NCI-H526 treated with DMSO at 0.1 percent for 48 hours (cell line): Measurements from ENCODE around the gene SOX1.

Experiments used
- DNase-seq: peaks from one replicate; lab custom pipeline; 2025; lab: John Stamatoyannopoulos, UW

Gene SOX1

GRCh38 chr13:112058941-112059340 is 8.0 kb upstream of the SOX1 start:
- no peak for DNase-seq

DNA sequence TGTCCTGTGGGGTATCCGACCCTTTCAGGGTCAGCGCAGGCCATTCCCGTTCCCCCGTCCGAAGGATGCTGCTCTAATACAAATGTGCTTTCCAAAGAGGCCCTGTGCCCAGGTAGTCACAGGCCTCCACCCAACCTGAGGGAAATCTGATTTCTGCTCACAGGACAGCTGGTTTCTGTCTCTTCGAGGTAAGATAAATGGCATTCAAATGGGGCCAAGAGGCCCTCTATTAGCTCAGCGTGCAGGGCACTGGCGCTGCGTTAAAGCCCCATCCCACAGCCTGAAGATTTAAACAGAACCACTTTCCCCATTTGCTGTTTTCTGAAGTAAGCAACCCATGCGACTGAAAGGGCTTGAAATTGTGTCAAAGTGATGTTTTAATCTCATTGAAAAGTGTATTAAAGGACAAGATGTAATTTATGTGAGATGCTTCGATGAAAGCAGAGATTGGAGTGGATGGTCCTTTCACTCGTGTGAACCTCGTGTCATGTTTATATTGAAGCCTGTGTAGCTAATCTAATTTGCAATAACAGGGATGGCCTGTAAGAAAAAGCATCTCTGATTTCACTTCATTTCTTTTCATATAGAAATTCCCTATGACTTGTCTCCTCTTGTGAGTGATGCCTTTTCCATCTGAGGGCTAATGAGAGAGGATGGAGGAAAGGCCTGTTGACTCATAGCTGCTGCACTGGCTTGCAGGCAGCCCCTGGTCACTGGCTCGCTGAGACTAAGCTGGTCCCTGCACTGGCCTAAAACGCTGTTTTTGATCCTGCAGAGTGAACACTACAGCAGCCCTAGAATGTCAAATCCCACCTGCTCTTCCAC is 7.3 kb upstream of the SOX1 start:
- no peak for DNase-seq

GRCh38 chr13:112060282-112060830 is 6.6 kb upstream of the SOX1 start:
- DNase-seq: no peak

DNA sequence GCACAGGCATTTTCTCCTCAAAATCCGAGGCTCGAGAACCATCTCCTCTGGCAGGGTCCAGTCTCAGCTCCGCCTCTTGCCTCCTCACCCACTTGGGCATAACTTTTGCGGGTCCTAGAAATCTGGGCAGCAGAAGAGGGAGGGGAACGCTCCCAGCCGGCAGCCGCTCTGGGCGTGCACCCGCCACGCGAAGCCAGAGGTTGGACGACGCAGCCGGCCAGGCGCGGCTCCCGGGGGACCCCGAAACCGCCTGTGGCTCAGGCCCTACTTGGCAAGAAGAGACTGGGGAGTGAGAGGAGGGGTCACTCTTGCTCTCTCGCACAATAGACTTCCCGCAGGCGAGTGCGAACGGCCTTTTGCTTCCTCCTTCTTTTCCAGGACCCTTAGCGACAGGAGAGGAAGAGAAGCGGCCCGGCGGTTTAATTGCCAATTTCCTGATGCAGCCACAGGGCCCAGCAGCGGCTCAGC is 6.0 kb upstream of the SOX1 start:
- no peak for DNase-seq

DNA sequence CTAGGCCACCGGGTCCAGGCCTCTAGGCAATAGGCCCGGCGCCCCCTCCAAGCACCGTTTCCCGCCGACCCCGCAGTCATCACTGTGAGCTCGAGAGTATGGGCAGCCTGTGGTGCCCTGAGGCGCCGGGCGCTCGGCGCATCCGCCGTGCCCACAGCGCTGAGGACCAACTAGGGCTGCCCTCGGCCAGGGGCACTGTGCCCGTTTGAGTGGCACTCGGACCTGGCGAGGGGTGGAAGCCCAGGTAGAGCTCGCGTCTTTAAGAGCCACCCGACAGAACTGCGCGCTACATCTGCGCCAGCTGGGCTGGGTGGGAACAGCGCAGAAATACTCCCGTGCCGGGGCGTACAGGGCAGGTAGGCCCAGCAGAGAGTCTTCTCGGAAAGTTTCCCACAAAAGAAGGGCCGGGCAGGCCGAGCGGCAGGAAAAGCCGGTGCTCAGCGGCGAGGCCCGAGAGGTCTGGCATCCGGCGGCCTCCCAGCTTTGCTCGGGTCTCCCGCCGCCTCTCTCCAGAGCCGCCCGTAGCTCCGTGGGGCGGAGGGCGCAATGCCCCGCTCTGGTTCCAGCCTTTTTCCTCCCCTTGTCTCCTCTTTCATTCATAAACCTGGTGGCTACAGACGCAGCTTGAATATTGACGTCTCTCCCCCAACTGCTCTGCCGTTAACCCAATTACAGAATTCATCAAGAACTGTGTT is 5.4 kb upstream of the SOX1 start:
- DNase-seq: no peak

DNA sequence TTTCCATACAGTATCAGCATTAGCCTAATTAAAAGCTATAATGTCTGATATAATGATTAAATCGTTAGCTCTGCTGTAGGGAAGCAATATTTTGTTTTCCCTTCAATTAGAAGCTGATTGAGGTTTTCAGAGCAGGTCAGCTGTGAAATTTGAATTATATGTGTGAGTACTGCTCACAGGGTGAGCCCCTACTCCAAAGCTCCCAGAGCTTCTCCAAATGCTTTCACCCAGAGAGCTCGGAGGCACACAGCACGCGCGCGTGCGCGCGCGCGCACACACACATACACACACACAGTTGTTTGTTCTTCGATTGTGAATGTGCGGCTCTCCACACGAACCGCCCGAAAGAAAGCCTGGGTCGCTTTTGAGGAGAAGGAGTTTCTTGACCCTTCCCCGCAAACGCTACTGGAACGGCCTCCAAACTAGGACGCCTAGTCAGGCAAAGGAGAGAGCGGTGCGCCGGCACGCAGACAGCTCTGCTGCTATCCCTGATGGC is 4.8 kb upstream of the SOX1 start:
- no peak for DNase-seq

GRCh38 chr13:112062571-112063570 is 4.1 kb upstream of the SOX1 start:
- DNase-seq: no peak

DNA sequence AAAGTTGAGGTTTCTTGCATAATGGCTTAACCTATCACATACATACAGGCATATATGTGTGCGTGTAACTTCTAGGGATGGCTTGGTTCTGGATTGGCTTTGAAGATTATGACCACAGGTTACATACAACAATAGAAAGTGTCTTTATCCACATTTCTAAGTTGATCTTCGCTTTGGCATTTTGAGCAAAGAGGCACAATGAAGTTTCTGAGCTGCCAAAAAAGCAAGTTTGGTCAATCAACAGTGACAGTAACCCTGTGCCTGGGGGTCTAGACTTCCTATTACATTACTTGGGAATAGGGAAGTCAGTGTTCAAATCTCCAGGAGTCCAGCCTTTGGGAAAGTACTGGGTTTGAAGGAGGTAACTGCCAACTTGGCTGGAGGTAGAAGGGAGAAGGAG is 3.1 kb upstream of the SOX1 start:
- DNase-seq: no peak

DNA sequence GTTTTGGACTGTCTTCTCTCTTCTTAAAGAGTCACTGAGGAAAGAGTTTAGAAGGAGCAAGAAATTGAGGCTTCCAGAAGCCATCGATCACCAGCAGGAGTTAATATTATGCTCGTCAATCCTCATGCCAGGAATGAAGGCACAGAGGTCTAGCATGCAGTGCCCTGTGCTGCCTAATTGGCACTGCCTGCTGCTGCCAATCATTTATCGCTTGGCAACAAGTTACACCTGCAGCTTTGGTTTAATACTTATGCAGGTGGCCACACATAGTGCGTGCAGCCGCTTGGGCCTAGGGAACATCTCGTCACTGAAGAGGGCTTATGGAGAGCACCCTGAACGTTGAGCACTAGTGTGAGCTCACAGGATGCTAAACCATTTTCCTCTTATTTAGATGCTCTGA is 2.7 kb upstream of the SOX1 start:
- DNase-seq: no peak

DNA sequence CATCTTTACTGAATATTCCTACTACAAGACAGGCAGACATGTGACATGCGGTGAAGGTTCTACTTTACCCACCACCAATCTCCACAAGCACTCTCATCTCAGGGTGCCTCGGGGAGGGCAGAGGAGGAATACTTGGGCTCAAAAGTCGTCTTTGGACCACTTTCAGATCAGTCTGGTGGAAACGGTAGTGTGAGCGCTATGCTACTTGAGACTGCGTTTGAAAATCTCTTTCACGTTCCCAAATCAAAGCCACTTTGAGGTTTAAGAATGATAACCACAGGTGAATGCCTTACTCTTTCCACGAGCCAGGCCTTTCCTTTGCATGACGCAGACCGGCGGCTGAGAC is 1.5 kb upstream of the SOX1 start:
- DNase-seq: no peak

DNA sequence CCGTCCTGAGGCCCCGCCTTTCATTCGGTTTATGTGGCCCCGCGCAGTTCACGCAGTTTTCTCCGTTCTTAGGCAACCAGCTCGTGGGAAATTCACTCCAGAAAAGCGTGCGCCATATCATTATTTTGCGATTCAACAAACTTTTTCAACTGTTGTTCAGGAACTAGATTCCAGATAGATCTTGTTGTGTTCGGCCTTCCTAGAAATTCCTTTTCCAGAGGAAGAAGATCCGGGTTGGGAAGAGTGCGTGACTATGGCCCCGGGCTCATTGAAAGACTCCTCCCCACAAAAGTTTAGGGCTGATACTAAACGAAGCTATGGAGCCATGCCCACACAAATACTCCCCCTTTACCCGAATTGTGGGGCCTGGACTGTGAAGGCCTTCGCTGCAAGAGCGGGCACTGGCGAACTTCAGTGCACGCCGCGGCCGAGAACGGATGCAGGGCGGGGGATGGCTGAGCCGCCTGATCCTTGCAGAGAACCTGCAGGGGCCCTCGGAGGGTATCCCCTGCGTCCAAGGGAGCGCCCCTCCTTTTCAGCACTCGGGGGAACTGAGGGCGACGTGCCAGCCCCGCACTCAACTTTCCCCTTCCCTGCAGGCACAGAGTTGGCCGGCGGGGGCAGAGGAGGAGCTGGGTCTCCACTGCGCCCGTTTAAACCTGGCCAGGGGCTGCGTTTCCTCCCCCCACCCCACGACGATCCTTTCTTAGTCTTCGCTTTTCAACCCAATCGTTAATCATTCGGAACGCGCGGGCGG is 904 bp upstream of the SOX1 start:
- DNase-seq: no peak

GRCh38 chr13:112066624-112067004 is 335 bp upstream of the SOX1 start:
- no peak for DNase-seq

DNA sequence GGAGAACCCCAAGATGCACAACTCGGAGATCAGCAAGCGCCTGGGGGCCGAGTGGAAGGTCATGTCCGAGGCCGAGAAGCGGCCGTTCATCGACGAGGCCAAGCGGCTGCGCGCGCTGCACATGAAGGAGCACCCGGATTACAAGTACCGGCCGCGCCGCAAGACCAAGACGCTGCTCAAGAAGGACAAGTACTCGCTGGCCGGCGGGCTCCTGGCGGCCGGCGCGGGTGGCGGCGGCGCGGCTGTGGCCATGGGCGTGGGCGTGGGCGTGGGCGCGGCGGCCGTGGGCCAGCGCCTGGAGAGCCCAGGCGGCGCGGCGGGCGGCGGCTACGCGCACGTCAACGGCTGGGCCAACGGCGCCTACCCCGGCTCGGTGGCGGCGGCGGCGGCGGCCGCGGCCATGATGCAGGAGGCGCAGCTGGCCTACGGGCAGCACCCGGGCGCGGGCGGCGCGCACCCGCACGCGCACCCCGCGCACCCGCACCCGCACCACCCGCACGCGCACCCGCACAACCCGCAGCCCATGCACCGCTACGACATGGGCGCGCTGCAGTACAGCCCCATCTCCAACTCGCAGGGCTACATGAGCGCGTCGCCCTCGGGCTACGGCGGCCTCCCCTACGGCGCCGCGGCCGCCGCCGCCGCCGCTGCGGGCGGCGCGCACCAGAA is 1.1 kb downstream of the SOX1 start:
- DNase-seq: no peak

GRCh38 chr13:112068540-112069060 is 1.7 kb downstream of the SOX1 start:
- no peak for DNase-seq

GRCh38 chr13:112069061-112069844 is 2.3 kb downstream of the SOX1 start:
- no peak for DNase-seq

GRCh38 chr13:112069845-112070251 is 2.9 kb downstream of the SOX1 start:
- no peak for DNase-seq

DNA sequence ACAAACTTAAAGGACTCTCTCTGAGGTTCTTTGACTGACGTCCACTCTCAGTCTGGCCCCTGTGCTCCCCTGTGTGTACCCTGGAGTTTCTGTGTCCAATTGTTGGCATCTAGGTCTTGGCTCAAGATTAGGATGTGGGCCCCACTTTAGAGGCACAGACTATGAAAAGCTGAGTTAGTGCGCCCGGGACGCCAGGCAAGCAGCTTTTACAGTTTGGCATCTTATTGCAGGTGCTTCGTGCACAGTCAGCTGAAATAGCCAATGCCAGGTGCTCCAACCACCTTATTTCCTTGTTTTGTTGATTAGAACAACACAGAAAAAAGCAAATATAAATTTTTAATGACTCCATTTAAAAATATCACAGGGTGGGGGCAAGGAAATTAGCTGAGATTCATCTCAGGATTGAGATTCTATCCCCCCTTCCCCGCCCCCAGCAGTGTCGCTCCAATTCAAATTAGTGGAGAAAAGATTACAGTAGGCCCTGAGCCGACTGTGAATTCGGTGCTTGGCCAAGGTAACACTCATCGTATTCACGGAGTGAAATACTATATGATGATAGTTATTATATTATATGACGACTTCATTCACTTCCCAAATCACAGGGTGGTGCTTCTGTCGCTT is 4.3 kb downstream of the SOX1 start:
- DNase-seq: no peak

GRCh38 chr13:112071723-112072533 is 5.0 kb downstream of the SOX1 start:
- DNase-seq: no peak
